Sigmoid colon (tissue), 7 donors: Measurements from ENCODE around the gene SEMA3G. TPM values are rescaled to one million over a fixed set of nuclear protein-coding genes. Genes with fewer than 3 reads are reported as not detected.

Source experiments
- DNase-seq: peaks from one replicate; pipeline ENCODE4 v3.0.0-alpha.2; 2019
- H3K27ac ChIP-seq, 4 donors: fragments of 200-600 bp; sonication (generic); one replicate each; pipeline ENCODE4 v1.5.1; 2016 to 2019; ENCODE audit warnings: mild to moderate bottlenecking in 1 of 4
- H3K27me3 ChIP-seq, 3 donors: fragments of 200-600 bp; sonication (generic); one replicate each; pipeline ENCODE4 v1.5.1; 2019; ENCODE audit warnings: mild to moderate bottlenecking in 1 of 3
- H3K36me3 ChIP-seq, 4 donors: fragments of 200-600 bp; sonication (generic); one replicate each; pipeline ENCODE4 v1.5.1; 2016 to 2019
- H3K4me1 ChIP-seq, 4 donors: fragments of 200-600 bp; sonication (generic); one replicate each; pipeline ENCODE4 v1.5.1; 2017 to 2019
- H3K4me3 ChIP-seq, 4 donors: fragments of 200-600 bp; sonication (generic); one replicate each; pipeline ENCODE4 v1.5.1; 2017 to 2019; ENCODE audit warnings: mild to moderate bottlenecking in 2 of 4, moderate library complexity in 1 of 4
- H3K9me3 ChIP-seq, 4 donors: fragments of 200-600 bp in 3 of 4; sonication (generic) in 3 of 4; one replicate each; pipeline versions ENCODE4 v1.5.1 to v1.6.1; 2013 to 2019
- EP300 ChIP-seq, 4 donors: sonication (generic); formaldehyde crosslinking; IDR thresholded peaks; one replicate each; pipeline ENCODE4 v1.6.1; 2017; ENCODE audit warnings: antibody characterized with exemption in 4 of 4
- POLR2A ChIP-seq, 2 donors: fragments of 450-650 bp; IDR thresholded peaks; one replicate each; pipeline ENCODE4 v1.6.1; 2016; ENCODE audit warnings: antibody characterized with exemption in 2 of 2, mild to moderate bottlenecking in 2 of 2, moderate library complexity in 2 of 2
- POLR2AphosphoS5 ChIP-seq, 4 donors: sonication (generic); formaldehyde crosslinking; IDR thresholded peaks; one replicate each; pipeline ENCODE4 v1.6.1; 2017; ENCODE audit warnings: antibody characterized with exemption in 4 of 4
- WGBS, 2 donors: extraction: QIAGEN DNeasy Blood & Tissue Kit; methylation state at CpG; one replicate each; pipeline ENCODE4 v1.1.7; 2013; 5-methylcytosine and 5-hydroxymethylcytosine counted together
- intact Hi-C: fragments of 100-400 bp; cut with DNase I; formaldehyde crosslinking; loops from one replicate; pipeline ENCODE4 v1.15.1; 2023
- polyA plus RNA-seq, 3 donors: library from polyadenylated mRNA; stranded (reverse); fragments of 200-250 nt; gene quantifications; one replicate each; pipeline ENCODE4 v1.2.3, GENCODE V29; 2013
- total RNA-seq, 4 donors: library from RNA; depleted of rRNA; stranded (reverse); fragments of >200 nt; gene quantifications; one replicate each; pipeline ENCODE4 v1.1.0, GENCODE V29; 2016
- TF ChIP-seq, protein P1 (sequence below), 4 experiments: fragments of 450-650 bp in 3 of 4; fragments of 200-600 bp in 1 of 4; IDR thresholded peaks; one replicate each; pipeline ENCODE4 v1.5.1; 2016 to 2019; ENCODE audit warnings: antibody characterized with exemption in 4 of 4, mild to moderate bottlenecking in 3 of 4, moderate library complexity in 2 of 4
- donor health status: healthy with polysubstance abuse.
- donor health status: Bipolar disorder and iron deficiency.
- donor health status: healthy.

The SEMA3G gene
- total and polyA plus RNA-seq, 7 donors: 0.23 to 7.4 (median 3.9) TPM

GRCh38 chr3:52440249-52440551 is 4.7 kb downstream of the SEMA3G start:
- no peaks in the 10 kb centered on the region for H3K9me3 ChIP-seq
- no peaks in the 10 kb centered on the region for H3K36me3 ChIP-seq
- WGBS, 2 donors: 92 to 94% methylated on average over 12 of the region's 12 CpGs
- intact Hi-C loops: no loop called here
- H3K27ac ChIP-seq: no peak overlapping the region
- no peak overlapping the region for H3K4me3 ChIP-seq
- DNase-seq: peak; percentile 49
- TF ChIP-seq, protein P1, sequence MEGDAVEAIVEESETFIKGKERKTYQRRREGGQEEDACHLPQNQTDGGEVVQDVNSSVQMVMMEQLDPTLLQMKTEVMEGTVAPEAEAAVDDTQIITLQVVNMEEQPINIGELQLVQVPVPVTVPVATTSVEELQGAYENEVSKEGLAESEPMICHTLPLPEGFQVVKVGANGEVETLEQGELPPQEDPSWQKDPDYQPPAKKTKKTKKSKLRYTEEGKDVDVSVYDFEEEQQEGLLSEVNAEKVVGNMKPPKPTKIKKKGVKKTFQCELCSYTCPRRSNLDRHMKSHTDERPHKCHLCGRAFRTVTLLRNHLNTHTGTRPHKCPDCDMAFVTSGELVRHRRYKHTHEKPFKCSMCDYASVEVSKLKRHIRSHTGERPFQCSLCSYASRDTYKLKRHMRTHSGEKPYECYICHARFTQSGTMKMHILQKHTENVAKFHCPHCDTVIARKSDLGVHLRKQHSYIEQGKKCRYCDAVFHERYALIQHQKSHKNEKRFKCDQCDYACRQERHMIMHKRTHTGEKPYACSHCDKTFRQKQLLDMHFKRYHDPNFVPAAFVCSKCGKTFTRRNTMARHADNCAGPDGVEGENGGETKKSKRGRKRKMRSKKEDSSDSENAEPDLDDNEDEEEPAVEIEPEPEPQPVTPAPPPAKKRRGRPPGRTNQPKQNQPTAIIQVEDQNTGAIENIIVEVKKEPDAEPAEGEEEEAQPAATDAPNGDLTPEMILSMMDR (IDR thresholded peaks at IDR 0.05): no peak
- no peak for TF ChIP-seq EP300 (IDR thresholded peaks at IDR 0.05)
- TF ChIP-seq POLR2A (IDR thresholded peaks at IDR 0.05): no peak
- no peak for TF ChIP-seq POLR2AphosphoS5 (IDR thresholded peaks at IDR 0.05)
- no peaks in the 10 kb centered on the region for H3K27me3 ChIP-seq
- H3K4me1 ChIP-seq: peaks cover 0 to 7% (median 2%) of the 10 kb centered on the region in 4 donors

GRCh38 chr3:52439426-52440248 is 5.3 kb downstream of the SEMA3G start:
- no peaks in the 10 kb centered on the region for H3K9me3 ChIP-seq
- H3K27me3 ChIP-seq: no peaks in the 10 kb centered on the region
- peaks cover 0 to 2% (median 0%) of the 10 kb centered on the region in 4 donors for H3K4me1 ChIP-seq
- intact Hi-C loops: no loop called here
- 93% methylated on average over 16 of the region's 16 CpGs for WGBS, 2 donors
- H3K36me3 ChIP-seq: no peaks in the 10 kb centered on the region
- H3K4me3 ChIP-seq: no peak overlapping the region
- TF ChIP-seq POLR2A (IDR thresholded peaks at IDR 0.05) (no peak), POLR2AphosphoS5 (IDR thresholded peaks at IDR 0.05) (no peak)
- H3K27ac ChIP-seq: no peak overlapping the region
- DNase-seq: peak; percentile 62

DNA sequence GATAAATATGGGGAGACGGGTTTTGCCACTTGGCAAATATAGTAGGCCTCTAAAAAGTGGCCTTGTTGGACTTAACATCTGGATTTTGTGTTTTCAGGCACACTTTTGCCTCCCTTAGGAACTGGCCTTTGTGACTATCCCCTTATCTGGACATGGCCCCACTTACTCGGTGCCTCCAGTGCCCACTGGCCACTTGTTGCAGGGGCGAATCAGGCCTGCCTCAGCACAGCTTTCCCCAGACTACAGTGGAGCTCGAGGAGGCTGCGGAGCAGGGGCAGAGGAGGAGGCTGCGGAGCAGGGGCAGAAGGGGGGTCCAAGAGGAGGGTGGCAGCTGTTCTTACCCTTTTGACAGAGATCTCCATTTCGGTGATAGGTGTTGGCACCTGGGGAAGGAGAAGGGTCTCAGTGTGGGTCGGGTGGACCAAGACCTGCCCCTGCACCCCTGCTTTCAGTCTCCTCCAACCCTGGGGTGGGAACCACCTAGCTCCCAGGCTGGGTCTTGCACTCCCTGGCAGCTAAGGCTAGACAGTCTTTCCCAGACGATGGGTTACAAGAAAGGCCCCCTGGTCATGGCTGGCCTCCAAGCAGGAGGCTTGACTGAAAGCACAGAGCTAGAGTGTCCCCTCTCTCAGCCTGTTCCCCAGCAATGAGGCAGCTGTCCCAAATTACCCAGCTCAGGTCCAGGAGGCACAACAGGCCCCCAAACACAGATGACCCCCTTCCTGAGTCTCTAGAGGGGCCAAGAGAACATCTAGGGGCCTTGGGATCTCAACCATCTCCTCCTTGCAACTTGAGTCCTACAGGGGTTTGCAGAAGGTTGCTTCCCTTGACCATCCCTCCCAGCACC is 6.1 kb downstream of the SEMA3G start:
- H3K36me3 ChIP-seq: no peaks in the 10 kb centered on the region
- H3K9me3 ChIP-seq: no peaks in the 10 kb centered on the region
- WGBS, 2 donors: 92 to 93% methylated on average over 9 of the region's 9 CpGs
- no peak overlapping the region for H3K4me3 ChIP-seq
- intact Hi-C loops: no loop called here
- H3K27me3 ChIP-seq: no peaks in the 10 kb centered on the region
- no peaks in the 10 kb centered on the region for H3K4me1 ChIP-seq
- TF ChIP-seq, protein P1 (IDR thresholded peaks at IDR 0.05): no peak
- TF ChIP-seq EP300 (IDR thresholded peaks at IDR 0.05) (no peak), POLR2A (IDR thresholded peaks at IDR 0.05) (no peak), POLR2AphosphoS5 (IDR thresholded peaks at IDR 0.05) (no peak)
- H3K27ac ChIP-seq: no peak overlapping the region
- peak; percentile 24 for DNase-seq

GRCh38 chr3:52438104-52438376 is 6.9 kb downstream of the SEMA3G start:
- H3K4me3 ChIP-seq: no peak overlapping the region
- H3K27me3 ChIP-seq: no peaks in the 10 kb centered on the region
- no peak overlapping the region for H3K27ac ChIP-seq
- 32 to 80% methylated on average over 6 of the region's 6 CpGs for WGBS, 2 donors
- DNase-seq: no peak
- intact Hi-C loops: no loop called here
- H3K4me1 ChIP-seq: no peaks in the 10 kb centered on the region
- H3K9me3 ChIP-seq: no peaks in the 10 kb centered on the region
- no peaks in the 10 kb centered on the region for H3K36me3 ChIP-seq
- TF ChIP-seq, protein P1 (IDR thresholded peaks at IDR 0.05): no peak
- no peak for TF ChIP-seq POLR2A (IDR thresholded peaks at IDR 0.05)
- TF ChIP-seq POLR2AphosphoS5 (IDR thresholded peaks at IDR 0.05): no peak

DNA sequence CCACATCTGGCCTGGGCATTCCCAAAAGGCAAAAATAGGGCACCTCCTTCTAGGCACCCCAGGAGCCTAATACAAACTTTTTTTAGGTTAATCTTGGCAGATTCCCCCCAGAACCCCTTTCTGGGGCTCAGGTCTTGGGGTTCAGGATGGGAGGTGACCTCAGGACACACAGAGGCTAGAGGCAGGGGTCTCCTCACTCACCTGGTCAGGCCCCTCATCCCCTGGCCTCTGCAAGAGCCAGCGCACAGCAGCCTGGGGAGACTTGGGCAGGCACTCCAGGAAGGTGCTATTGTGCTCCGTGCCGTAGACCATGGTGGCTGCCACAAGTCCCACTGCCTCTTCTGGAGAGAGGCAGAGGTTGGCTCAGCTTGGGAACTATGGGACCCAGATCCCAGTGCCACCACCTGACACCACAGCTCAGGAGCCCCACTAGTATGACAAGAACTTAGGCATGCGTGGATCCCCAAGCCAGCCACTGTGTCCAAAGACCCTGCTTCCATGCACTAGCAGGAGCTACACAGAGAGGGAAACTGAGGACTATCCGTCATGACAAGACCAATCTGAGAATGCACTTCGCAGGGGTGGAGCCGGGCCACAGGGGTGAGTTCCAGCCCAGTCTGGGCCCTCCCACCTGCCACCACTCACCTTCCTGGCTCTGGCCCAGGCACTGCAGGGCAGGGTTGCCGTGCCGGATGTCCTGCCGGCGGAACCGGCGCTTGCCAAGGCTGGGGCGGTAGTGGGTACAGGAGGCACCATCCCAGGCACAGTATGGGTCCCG is 7.4 kb downstream of the SEMA3G start:
- DNase-seq: no peak
- Histone ChIP-seq H3K27me3 (no peaks in the 10 kb centered on the region), H3K36me3 (no peaks in the 10 kb centered on the region), H3K9me3 (no peaks in the 10 kb centered on the region), H3K27ac (no peak overlapping the region), H3K4me1 (no peaks in the 10 kb centered on the region), H3K4me3 (no peak overlapping the region)
- WGBS, 2 donors: 42 to 85% methylated on average over 15 of the region's 15 CpGs
- intact Hi-C loops: no loop called here
- TF ChIP-seq EP300 (IDR thresholded peaks at IDR 0.05): no peak
- no peak for TF ChIP-seq POLR2AphosphoS5 (IDR thresholded peaks at IDR 0.05)
- TF ChIP-seq, protein P1 (IDR thresholded peaks at IDR 0.05): no peak
- no peak for TF ChIP-seq POLR2A (IDR thresholded peaks at IDR 0.05)
